ENCODE results near the gene KRT13. TPM values are rescaled to one million over a fixed set of nuclear protein-coding genes. Genes with fewer than 3 reads are reported as not detected.
"Not testable (repeated sequence)": the region's sequence is repeated elsewhere in the genome, so short reads cannot be mapped to it uniquely, and the experiment has no call there.

KRT13 gene
- total RNA-seq, 2 experiments from 2014 or later = not detected

GRCh38 chr17:41545829-41546410, 40.5 kb upstream of the KRT13 start:
- H3K9me3 Mint-ChIP-seq (ENCODE audit: insufficient read depth) = no peaks in the 10 kb centered on the region

DNA sequence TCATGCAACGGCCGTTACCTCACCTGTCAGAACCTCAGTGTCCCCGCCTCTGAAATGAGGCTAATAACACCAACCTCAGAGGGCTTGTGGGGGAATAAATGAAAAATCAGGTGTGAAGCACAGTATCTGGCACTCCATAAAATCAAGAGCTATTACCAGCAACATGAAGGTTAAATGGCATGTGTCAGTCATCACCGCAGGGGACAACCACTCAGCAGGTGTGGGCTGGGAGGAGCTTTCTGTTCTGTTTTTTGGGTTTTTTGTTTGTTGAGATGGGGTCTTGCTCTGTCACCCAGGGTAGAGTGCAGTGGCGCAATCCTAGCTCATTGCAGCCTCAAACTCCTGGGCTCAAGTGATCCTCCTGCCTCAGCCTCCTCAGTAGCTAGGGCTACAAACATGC, 39.5 kb upstream of the KRT13 start:
- no peak overlapping the region for H3K27ac Mint-ChIP-seq
- POLR2A ChIA-PET = no interaction called here
- peaks cover 7% of the 10 kb centered on the region for H3K27me3 Mint-ChIP-seq (ENCODE audit: low read depth)
- no peak overlapping the region for H3K4me3 Mint-ChIP-seq
- DNase-seq = no peak
- no peaks in the 10 kb centered on the region for H3K9me3 Mint-ChIP-seq (ENCODE audit: insufficient read depth)
- H3K4me1 Mint-ChIP-seq (ENCODE audit: low read depth) = peaks cover 20% of the 10 kb centered on the region
- ATAC-seq = no peak
- CTCF ChIA-PET = interaction anchor here (0.7 to 4.5 kb wide), 4 partner anchors 13 to 688 kb away, joined by 3 to 20 read pairs (median 6); no protein-coding TSS in a partner anchor
- H3K36me3 Mint-ChIP-seq (ENCODE audit: low read depth) = no peaks in the 10 kb centered on the region

More at GRCh38 chr17:41545829-41546410, 40.5 kb upstream of the KRT13 start:
- ATAC-seq (no peak), DNase-seq (no peak)
- ChIA-PET POLR2A (no interaction called here), CTCF (interaction anchor here (1.4 kb wide), 1 partner anchor 12 kb away, joined by 3 read pairs; no protein-coding TSS in a partner anchor)
- Mint-ChIP-seq H3K27ac (no peak overlapping the region), H3K27me3 (ENCODE audit: low read depth) (peaks cover 5% of the 10 kb centered on the region), H3K36me3 (ENCODE audit: low read depth) (no peaks in the 10 kb centered on the region), H3K4me3 (no peak overlapping the region), H3K4me1 (ENCODE audit: low read depth) (peaks cover 20% of the 10 kb centered on the region)

- Mint-ChIP-seq H3K4me3 (no peak overlapping the region), H3K4me1 (ENCODE audit: low read depth) (peaks cover 18% of the 10 kb centered on the region), H3K27me3 (ENCODE audit: low read depth) (peaks cover 8% of the 10 kb centered on the region), H3K9me3 (ENCODE audit: insufficient read depth) (no peaks in the 10 kb centered on the region), H3K27ac (no peak overlapping the region), H3K36me3 (ENCODE audit: low read depth) (no peaks in the 10 kb centered on the region)
- DNase-seq = no peak
- CTCF ChIA-PET = interaction anchor here (1.4 to 4.5 kb wide), 3 partner anchors 14 to 118 kb away, joined by 3 to 20 read pairs (median 9); no protein-coding TSS in a partner anchor
- POLR2A ChIA-PET = no interaction called here
- no peak for ATAC-seq
Measured at GRCh38 chr17:41544491-41544892, 39.1 kb upstream of the KRT13 start.

DNA sequence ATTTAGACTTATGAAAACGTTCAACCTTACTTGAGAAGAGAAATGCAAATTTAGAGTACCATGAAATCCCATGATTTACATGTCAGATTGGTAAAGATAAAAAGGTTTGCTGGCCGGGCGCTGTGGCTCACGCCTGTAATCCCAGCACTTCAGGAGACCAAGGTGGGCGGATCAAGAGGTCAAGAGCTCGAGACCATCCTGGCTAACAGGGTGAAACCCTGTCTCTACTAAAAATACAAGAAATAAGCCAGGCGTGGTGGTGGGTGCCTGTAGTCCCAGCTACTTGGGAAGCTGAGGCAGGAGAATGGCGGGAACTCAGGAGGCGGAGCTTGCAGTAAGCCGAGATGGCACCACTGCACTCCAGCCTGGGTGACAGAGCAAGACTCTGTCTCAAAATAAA, 37.4 kb upstream of the KRT13 start:
- DNase-seq; POLR2A ChIA-PET; H3K27me3 Mint-ChIP-seq (ENCODE audit: low read depth); H3K4me1 Mint-ChIP-seq (ENCODE audit: low read depth); ATAC-seq; H3K9me3 Mint-ChIP-seq (ENCODE audit: insufficient read depth); H3K4me3 Mint-ChIP-seq; H3K27ac Mint-ChIP-seq; H3K36me3 Mint-ChIP-seq (ENCODE audit: low read depth): not testable (repeated sequence)
- CTCF ChIA-PET = interaction anchor here (1.2 to 4.5 kb wide), 3 partner anchors 106 to 220 kb away, joined by 3 to 20 read pairs (median 8); no protein-coding TSS in a partner anchor

- Mint-ChIP-seq H3K9me3 (ENCODE audit: insufficient read depth) (no peaks in the 10 kb centered on the region), H3K4me1 (ENCODE audit: low read depth) (no peaks in the 10 kb centered on the region), H3K27ac (no peak overlapping the region), H3K27me3 (ENCODE audit: low read depth) (peaks cover 8% of the 10 kb centered on the region), H3K4me3 (no peak overlapping the region), H3K36me3 (ENCODE audit: low read depth) (no peaks in the 10 kb centered on the region)
- POLR2A ChIA-PET = no interaction called here
- ATAC-seq (no peak), DNase-seq (no peak)
- CTCF ChIA-PET = interaction anchor here (1.2 to 4.5 kb wide), 3 partner anchors 106 to 220 kb away, joined by 3 to 20 read pairs (median 8); no protein-coding TSS in a partner anchor
Measured at GRCh38 chr17:41542357-41542756, 36.9 kb upstream of the KRT13 start.

DNA sequence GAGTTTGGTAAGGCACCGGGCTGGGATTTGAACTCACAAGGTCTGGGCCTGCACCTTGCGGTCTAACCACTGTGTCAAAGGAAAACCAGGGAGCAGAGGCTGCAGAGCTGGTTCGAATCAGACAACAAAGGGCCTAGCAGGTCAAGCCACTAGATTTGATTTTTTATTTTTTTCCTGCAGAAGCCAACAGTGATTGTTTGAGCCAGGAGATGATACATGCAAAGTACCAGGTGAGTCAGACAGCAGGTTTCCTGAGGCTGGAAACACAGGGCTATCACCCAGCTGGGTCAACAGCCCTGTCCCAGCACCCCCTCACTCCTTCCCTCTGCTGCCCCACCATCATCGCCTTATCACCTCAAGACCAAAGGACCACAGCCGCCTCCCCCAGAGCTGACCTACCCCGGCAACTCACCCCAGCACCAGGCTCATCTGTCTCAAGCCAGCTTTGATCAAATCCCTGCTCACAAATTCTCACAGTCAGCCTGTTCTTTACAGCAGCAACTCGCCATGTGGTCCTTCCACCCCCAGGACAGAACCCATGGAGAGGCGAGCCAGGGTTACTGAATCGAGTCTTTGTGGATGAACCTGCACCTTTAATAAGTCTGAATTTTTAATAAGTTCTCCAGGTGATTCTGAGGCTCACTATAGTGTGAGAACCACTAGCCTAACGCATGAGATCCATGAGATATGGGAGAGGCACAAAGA, 35.7 kb upstream of the KRT13 start:
- ChIA-PET POLR2A (interaction anchor here (0.6 kb wide), 1 partner anchor 22 kb away, joined by 6 read pairs; the partner anchor contains the start of gene KRT15), CTCF (interaction anchor here (1.2 to 4.5 kb wide), 4 partner anchors 8 to 125 kb away, joined by 6 to 20 read pairs (median 12); no protein-coding TSS in a partner anchor)
- Mint-ChIP-seq H3K36me3 (ENCODE audit: low read depth) (no peaks in the 10 kb centered on the region), H3K27me3 (ENCODE audit: low read depth) (peaks cover 4% of the 10 kb centered on the region), H3K27ac (no peak overlapping the region), H3K4me1 (ENCODE audit: low read depth) (no peaks in the 10 kb centered on the region), H3K4me3 (no peak overlapping the region), H3K9me3 (ENCODE audit: insufficient read depth) (no peaks in the 10 kb centered on the region)
- DNase-seq = no peak
- no peak for ATAC-seq

GRCh38 chr17:41539979-41540701, 34.7 kb upstream of the KRT13 start:
- Mint-ChIP-seq H3K27ac (no peak overlapping the region), H3K4me1 (ENCODE audit: low read depth) (no peaks in the 10 kb centered on the region), H3K27me3 (ENCODE audit: low read depth) (peaks cover 4% of the 10 kb centered on the region), H3K36me3 (ENCODE audit: low read depth) (no peaks in the 10 kb centered on the region), H3K9me3 (ENCODE audit: insufficient read depth) (no peaks in the 10 kb centered on the region), H3K4me3 (no peak overlapping the region)
- DNase-seq (no peak), ATAC-seq (no peak)
- ChIA-PET CTCF (interaction anchor here (1.8 to 2.4 kb wide), 2 partner anchors 9 to 126 kb away, joined by 8 to 17 read pairs; no protein-coding TSS in a partner anchor), POLR2A (no interaction called here)

- Mint-ChIP-seq H3K9me3 (ENCODE audit: insufficient read depth) (no peaks in the 10 kb centered on the region), H3K4me1 (ENCODE audit: low read depth) (no peaks in the 10 kb centered on the region), H3K27ac (no peak overlapping the region), H3K36me3 (ENCODE audit: low read depth) (no peaks in the 10 kb centered on the region), H3K4me3 (no peak overlapping the region), H3K27me3 (ENCODE audit: low read depth) (peaks cover 4% of the 10 kb centered on the region)
- ChIA-PET CTCF (interaction anchor here (0.6 to 0.8 kb wide), 2 partner anchors 10 to 124 kb away, joined by 3 to 4 read pairs; no protein-coding TSS in a partner anchor), POLR2A (no interaction called here)
- ATAC-seq = no peak
- no peak for DNase-seq
Measured at GRCh38 chr17:41539071-41539492, 33.7 kb upstream of the KRT13 start.

GRCh38 chr17:41538565-41538991, 33.2 kb upstream of the KRT13 start:
- Mint-ChIP-seq H3K9me3 (ENCODE audit: insufficient read depth) (no peaks in the 10 kb centered on the region), H3K4me3 (no peak overlapping the region), H3K27ac (no peak overlapping the region), H3K36me3 (ENCODE audit: low read depth) (no peaks in the 10 kb centered on the region), H3K27me3 (ENCODE audit: low read depth) (peaks cover 8% of the 10 kb centered on the region), H3K4me1 (ENCODE audit: low read depth) (no peaks in the 10 kb centered on the region)
- ChIA-PET POLR2A (no interaction called here), CTCF (interaction anchor here (0.6 to 0.8 kb wide), 2 partner anchors 10 to 124 kb away, joined by 3 to 4 read pairs; no protein-coding TSS in a partner anchor)
- DNase-seq = no peak
- no peak for ATAC-seq

DNA sequence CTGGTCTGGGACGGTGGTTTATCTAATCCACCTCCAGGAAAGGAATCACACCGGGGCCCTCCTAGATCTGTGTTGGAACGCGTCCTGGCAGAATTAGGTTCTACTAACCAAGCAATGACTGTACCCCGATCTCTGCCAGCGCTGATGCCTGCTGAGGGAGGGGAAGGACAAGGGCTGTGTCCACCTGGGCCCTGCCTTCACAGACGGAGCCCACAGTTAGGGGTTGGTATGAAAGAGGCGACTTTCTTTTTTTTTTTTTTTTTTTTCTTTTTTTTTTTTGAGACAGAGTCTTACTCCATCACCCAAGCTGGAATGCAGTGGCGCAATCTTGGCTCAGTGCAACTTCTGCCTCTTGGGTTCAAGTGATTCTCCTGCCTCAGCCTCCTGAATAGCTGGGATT, 32.6 kb upstream of the KRT13 start:
- ATAC-seq (no peak), DNase-seq (no peak)
- no peaks in the 10 kb centered on the region for H3K9me3 Mint-ChIP-seq (ENCODE audit: insufficient read depth)
- no peaks in the 10 kb centered on the region for H3K36me3 Mint-ChIP-seq (ENCODE audit: low read depth)
- no peaks in the 10 kb centered on the region for H3K4me1 Mint-ChIP-seq (ENCODE audit: low read depth)
- H3K4me3 Mint-ChIP-seq = no peak overlapping the region
- peaks cover 8% of the 10 kb centered on the region for H3K27me3 Mint-ChIP-seq (ENCODE audit: low read depth)
- ChIA-PET POLR2A (no interaction called here), CTCF (interaction anchor here (1.5 kb wide), 1 partner anchor 11 kb away, joined by 7 read pairs; no protein-coding TSS in a partner anchor)
- no peak overlapping the region for H3K27ac Mint-ChIP-seq

- H3K27me3 Mint-ChIP-seq (ENCODE audit: low read depth) = peaks cover 12% of the 10 kb centered on the region
- H3K27ac Mint-ChIP-seq = no peak overlapping the region
- DNase-seq (no peak), ATAC-seq (no peak)
- H3K9me3 Mint-ChIP-seq (ENCODE audit: insufficient read depth) = no peaks in the 10 kb centered on the region
- CTCF ChIA-PET = interaction anchor here (1.5 kb wide), 1 partner anchor 11 kb away, joined by 7 read pairs; no protein-coding TSS in a partner anchor
- H3K4me1 Mint-ChIP-seq (ENCODE audit: low read depth) = no peaks in the 10 kb centered on the region
- no peak overlapping the region for H3K4me3 Mint-ChIP-seq
- POLR2A ChIA-PET = no interaction called here
- no peaks in the 10 kb centered on the region for H3K36me3 Mint-ChIP-seq (ENCODE audit: low read depth)
Measured at GRCh38 chr17:41537614-41537954, 32.2 kb upstream of the KRT13 start.
